ENCODE data around the gene CUTC.

DNA sequence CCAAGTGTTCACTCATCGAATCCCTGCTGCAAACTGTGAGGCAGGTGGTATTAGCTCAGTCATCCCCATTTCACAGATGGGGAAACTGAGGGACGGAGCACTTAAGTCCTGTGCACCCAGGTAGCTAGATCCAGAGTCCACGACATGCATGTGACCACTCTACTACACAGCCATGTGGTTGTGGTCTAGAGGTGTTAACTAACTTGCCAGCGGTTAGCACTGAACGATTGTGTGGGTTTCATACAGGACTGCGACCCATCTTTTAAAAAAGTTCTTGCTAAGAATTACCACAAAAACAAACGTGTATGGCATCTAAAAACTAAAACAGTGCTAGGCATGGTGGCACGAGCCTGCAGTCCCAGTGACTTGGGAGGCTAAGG lies 34.3 kb downstream of the CUTC start:
- TF ChIP-seq, protein P1, sequence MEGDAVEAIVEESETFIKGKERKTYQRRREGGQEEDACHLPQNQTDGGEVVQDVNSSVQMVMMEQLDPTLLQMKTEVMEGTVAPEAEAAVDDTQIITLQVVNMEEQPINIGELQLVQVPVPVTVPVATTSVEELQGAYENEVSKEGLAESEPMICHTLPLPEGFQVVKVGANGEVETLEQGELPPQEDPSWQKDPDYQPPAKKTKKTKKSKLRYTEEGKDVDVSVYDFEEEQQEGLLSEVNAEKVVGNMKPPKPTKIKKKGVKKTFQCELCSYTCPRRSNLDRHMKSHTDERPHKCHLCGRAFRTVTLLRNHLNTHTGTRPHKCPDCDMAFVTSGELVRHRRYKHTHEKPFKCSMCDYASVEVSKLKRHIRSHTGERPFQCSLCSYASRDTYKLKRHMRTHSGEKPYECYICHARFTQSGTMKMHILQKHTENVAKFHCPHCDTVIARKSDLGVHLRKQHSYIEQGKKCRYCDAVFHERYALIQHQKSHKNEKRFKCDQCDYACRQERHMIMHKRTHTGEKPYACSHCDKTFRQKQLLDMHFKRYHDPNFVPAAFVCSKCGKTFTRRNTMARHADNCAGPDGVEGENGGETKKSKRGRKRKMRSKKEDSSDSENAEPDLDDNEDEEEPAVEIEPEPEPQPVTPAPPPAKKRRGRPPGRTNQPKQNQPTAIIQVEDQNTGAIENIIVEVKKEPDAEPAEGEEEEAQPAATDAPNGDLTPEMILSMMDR (IDR thresholded peaks at IDR 0.05): no peak
- TF ChIP-seq POLR2A (IDR thresholded peaks at IDR 0.05): no peak
